Lower leg skin (tissue), 3 donors: Measurements from ENCODE around the gene HMGN3.

Experiments
- CTCF ChIP-seq, 3 donors: fragments of 450-650 bp; IDR thresholded peaks; one replicate each; pipeline ENCODE4 v1.5.1; 2016; ENCODE audit warnings: antibody characterized with exemption in 3 of 3, mild to moderate bottlenecking in 3 of 3, moderate library complexity in 2 of 3
- POLR2A ChIP-seq, 2 donors: fragments of 450-650 bp; IDR thresholded peaks; one replicate each; pipeline ENCODE4 v1.6.1; 2016 to 2017; ENCODE audit warnings: antibody characterized with exemption in 2 of 2, mild to moderate bottlenecking in 1 of 2, moderate library complexity in 1 of 2

GRCh38 chr6:79239536-79240168 lies 5.2 kb upstream of the HMGN3 start:
- TF ChIP-seq CTCF (IDR thresholded peaks at IDR 0.05), result no peak
- TF ChIP-seq POLR2A (IDR thresholded peaks at IDR 0.05), result no peak
